Liver (tissue), 9 donors: ENCODE data around the gene PMFBP1. TPM values are rescaled to one million over a fixed set of nuclear protein-coding genes. Genes with fewer than 3 reads are reported as not detected.

ENCODE experiments used
- DNase-seq: peaks from one replicate; pipeline ENCODE4 v3.0.0-alpha.2; 2017; ENCODE audit warnings: low spot score
- H3K27ac ChIP-seq, 2 donors: one replicate each; pipeline ENCODE4 v1.7.0; 2013; ENCODE audit warnings: inconsistent platforms in 2 of 2, low read length in 2 of 2, control low read depth in 1 of 2, low read depth in 1 of 2, mild to moderate bottlenecking in 1 of 2
- H3K27me3 ChIP-seq, 4 donors: one replicate each; pipeline versions ENCODE4 v1.6.1 to v1.7.0; 2013; ENCODE audit warnings: low read length in 3 of 4, inconsistent platforms in 1 of 4, mild to moderate bottlenecking in 1 of 4, moderate library complexity in 1 of 4; ENCODE audit not compliant: control insufficient read depth in 4 of 4, insufficient read depth in 4 of 4
- H3K36me3 ChIP-seq, 4 donors: one replicate each; pipeline versions ENCODE4 v1.6.1 to v1.7.0; 2013; ENCODE audit warnings: low read length in 3 of 4, mild to moderate bottlenecking in 3 of 4, low read depth in 1 of 4, moderate library complexity in 1 of 4; ENCODE audit not compliant: control insufficient read depth in 4 of 4, insufficient read depth in 3 of 4
- H3K4me1 ChIP-seq, 4 donors: one replicate each; pipeline versions ENCODE4 v1.6.1 to v1.7.0; 2013; ENCODE audit warnings: low read length in 3 of 4, mild to moderate bottlenecking in 3 of 4, moderate library complexity in 1 of 4; ENCODE audit not compliant: control insufficient read depth in 4 of 4, insufficient read depth in 4 of 4
- H3K4me3 ChIP-seq, 3 donors: one replicate each; pipeline versions ENCODE4 v1.6.1 to v1.7.0; 2013; ENCODE audit warnings: low read length in 3 of 3, control low read depth in 1 of 3, low read depth in 1 of 3, mild to moderate bottlenecking in 1 of 3
- H3K9ac ChIP-seq, 2 donors: one replicate each; pipeline ENCODE4 v1.7.0; 2013; ENCODE audit warnings: low read length in 2 of 2, mild to moderate bottlenecking in 2 of 2, moderate library complexity in 2 of 2, control low read depth in 1 of 2, low read depth in 1 of 2
- H3K9me3 ChIP-seq, 4 donors: one replicate each; pipeline versions ENCODE4 v1.6.1 to v1.7.0; 2013; ENCODE audit warnings: low read length in 3 of 4; ENCODE audit not compliant: control insufficient read depth in 4 of 4
- EGR1 ChIP-seq, 2 donors: IDR thresholded peaks; 2 replicates each; pipeline ENCODE4 v1.6.1; 2016 to 2018; ENCODE audit warnings: antibody characterized with exemption in 2 of 2, low read depth in 2 of 2
- FOXA1 ChIP-seq: IDR thresholded peaks from 2 replicates; pipeline ENCODE4 v1.6.1; 2016; ENCODE audit warnings: antibody characterized with exemption
- FOXA2 ChIP-seq: IDR thresholded peaks from 2 replicates; pipeline ENCODE4 v1.6.1; 2016; ENCODE audit warnings: antibody characterized with exemption
- GABPA ChIP-seq, 2 donors: IDR thresholded peaks in 1 of 2; conservative IDR thresholded peaks in 1 of 2; 2 replicates each; pipeline ENCODE4 v1.6.1; 2016; ENCODE audit warnings: antibody characterized with exemption in 2 of 2, mild to moderate bottlenecking in 1 of 2, moderate library complexity in 1 of 2
- HNF4G ChIP-seq: IDR thresholded peaks from 2 replicates; pipeline ENCODE4 v1.6.1; 2016; ENCODE audit warnings: antibody characterized with exemption
- JUND ChIP-seq, 2 donors: IDR thresholded peaks; 2 replicates each; pipeline ENCODE4 v1.6.1; 2016; ENCODE audit warnings: antibody characterized with exemption in 2 of 2
- NR2F2 ChIP-seq: IDR thresholded peaks from 2 replicates; pipeline ENCODE4 v1.6.1; 2016; ENCODE audit warnings: antibody characterized with exemption
- RAD21 ChIP-seq, 2 donors: IDR thresholded peaks; 2 replicates each; pipeline ENCODE4 v1.6.1; 2016; ENCODE audit warnings: antibody characterized with exemption in 2 of 2, mild to moderate bottlenecking in 2 of 2
- RXRA ChIP-seq, 2 donors: IDR thresholded peaks; 2 replicates each; pipeline ENCODE4 v1.6.1; 2017 to 2018; ENCODE audit warnings: antibody characterized with exemption in 2 of 2, mild to moderate bottlenecking in 1 of 2
- SP1 ChIP-seq: IDR thresholded peaks from 2 replicates; pipeline ENCODE4 v1.6.1; 2018; ENCODE audit warnings: antibody characterized with exemption, mild to moderate bottlenecking
- TAF1 ChIP-seq: conservative IDR thresholded peaks from 2 replicates; pipeline ENCODE4 v1.6.1; 2016; ENCODE audit warnings: antibody characterized with exemption, mild to moderate bottlenecking
- YY1 ChIP-seq: IDR thresholded peaks from 2 replicates; pipeline ENCODE4 v1.6.1; 2016; ENCODE audit warnings: antibody characterized with exemption, mild to moderate bottlenecking
- WGBS: extraction: QIAGEN DNeasy Blood & Tissue Kit; methylation state at CpG from one replicate; pipeline ENCODE4 v1.1.7; 2013; 5-methylcytosine and 5-hydroxymethylcytosine counted together
- polyA plus RNA-seq, 2 donors: library from polyadenylated mRNA; stranded (reverse) in 1 of 2; unstranded in 1 of 2; fragments of 200-250 nt in 1 of 2; fragments of >200 nt in 1 of 2; fragmentation: Nextera tagmentation in 1 of 2; extraction: Ambion mirVana in 1 of 2; gene quantifications; one replicate each; pipeline versions ENCODE4 v1.2.1 to v1.2.3, GENCODE V29; 2013 to 2015
- total RNA-seq, 2 donors: library from RNA; depleted of rRNA; stranded (reverse); fragments of >200 nt; gene quantifications; one replicate each; pipeline ENCODE4 v1.2.3, GENCODE V29; 2014
- TF ChIP-seq, protein P1 (sequence below): IDR thresholded peaks from 2 replicates; pipeline ENCODE4 v1.6.1; 2016; ENCODE audit warnings: antibody characterized with exemption, mild to moderate bottlenecking
- TF ChIP-seq, protein P2 (sequence below): IDR thresholded peaks from 2 replicates; pipeline ENCODE4 v1.6.1; 2016; ENCODE audit warnings: antibody characterized with exemption
- TF ChIP-seq, protein P3 (sequence below): fragments of 150-350 bp; IDR thresholded peaks from 2 replicates; pipeline ENCODE4 v1.5.1; 2017; ENCODE audit warnings: improper control_type of control experiment, low read depth, low read length; ENCODE audit not compliant: missing input control
- TF ChIP-seq, protein P4 (sequence below): IDR thresholded peaks from 2 replicates; pipeline ENCODE4 v1.6.1; 2016; ENCODE audit warnings: antibody characterized with exemption
- donor health status: healthy.
- donor health status: healthy.
- donor health status: healthy.
- donor health status: healthy.
- donor health status: healthy.

The PMFBP1 gene
- total and polyA plus RNA-seq, 4 donors = 0.06 to 1.4 (median 0.29) TPM

DNA sequence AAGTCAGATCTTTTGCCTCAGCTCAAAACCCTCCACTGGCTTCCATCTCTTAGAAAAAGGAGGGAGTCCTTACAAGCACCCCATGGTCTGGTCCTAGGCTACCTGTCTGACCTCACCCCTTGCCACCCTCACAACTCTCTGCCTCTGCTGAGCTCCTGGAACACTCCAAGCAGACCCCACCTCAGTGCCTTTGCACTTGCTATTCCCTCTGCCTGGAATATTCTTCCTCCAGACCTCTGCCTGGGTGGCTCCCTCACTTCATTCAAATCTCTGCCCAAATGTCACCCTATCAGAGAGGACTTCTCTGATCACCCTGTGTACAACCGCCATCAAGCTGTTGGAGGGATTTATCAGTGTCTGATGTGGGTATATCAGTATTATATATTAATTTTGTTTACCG, 37.4 kb downstream of the PMFBP1 start:
- no peak overlapping the region for H3K4me3 ChIP-seq
- no peaks in the 10 kb centered on the region for H3K9me3 ChIP-seq
- H3K27me3 ChIP-seq = no peaks in the 10 kb centered on the region
- 96% methylated on average over 2 of the region's 2 CpGs for WGBS
- no peak for DNase-seq
- H3K4me1 ChIP-seq = peaks cover 4 to 10% (median 8%) of the 10 kb centered on the region in 4 donors
- no peaks in the 10 kb centered on the region for H3K36me3 ChIP-seq
- H3K27ac ChIP-seq = no peak overlapping the region
- TF ChIP-seq, protein P1, sequence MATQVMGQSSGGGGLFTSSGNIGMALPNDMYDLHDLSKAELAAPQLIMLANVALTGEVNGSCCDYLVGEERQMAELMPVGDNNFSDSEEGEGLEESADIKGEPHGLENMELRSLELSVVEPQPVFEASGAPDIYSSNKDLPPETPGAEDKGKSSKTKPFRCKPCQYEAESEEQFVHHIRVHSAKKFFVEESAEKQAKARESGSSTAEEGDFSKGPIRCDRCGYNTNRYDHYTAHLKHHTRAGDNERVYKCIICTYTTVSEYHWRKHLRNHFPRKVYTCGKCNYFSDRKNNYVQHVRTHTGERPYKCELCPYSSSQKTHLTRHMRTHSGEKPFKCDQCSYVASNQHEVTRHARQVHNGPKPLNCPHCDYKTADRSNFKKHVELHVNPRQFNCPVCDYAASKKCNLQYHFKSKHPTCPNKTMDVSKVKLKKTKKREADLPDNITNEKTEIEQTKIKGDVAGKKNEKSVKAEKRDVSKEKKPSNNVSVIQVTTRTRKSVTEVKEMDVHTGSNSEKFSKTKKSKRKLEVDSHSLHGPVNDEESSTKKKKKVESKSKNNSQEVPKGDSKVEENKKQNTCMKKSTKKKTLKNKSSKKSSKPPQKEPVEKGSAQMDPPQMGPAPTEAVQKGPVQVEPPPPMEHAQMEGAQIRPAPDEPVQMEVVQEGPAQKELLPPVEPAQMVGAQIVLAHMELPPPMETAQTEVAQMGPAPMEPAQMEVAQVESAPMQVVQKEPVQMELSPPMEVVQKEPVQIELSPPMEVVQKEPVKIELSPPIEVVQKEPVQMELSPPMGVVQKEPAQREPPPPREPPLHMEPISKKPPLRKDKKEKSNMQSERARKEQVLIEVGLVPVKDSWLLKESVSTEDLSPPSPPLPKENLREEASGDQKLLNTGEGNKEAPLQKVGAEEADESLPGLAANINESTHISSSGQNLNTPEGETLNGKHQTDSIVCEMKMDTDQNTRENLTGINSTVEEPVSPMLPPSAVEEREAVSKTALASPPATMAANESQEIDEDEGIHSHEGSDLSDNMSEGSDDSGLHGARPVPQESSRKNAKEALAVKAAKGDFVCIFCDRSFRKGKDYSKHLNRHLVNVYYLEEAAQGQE = no peak
- TF ChIP-seq YY1 (no peak), FOXA1 (no peak), FOXA2 (no peak), EGR1 (IDR thresholded peaks at IDR 0.05; ENCODE audit: low read depth in 2 of 2) (no peak), HNF4G (no peak), JUND (IDR thresholded peaks at IDR 0.05) (no peak)
- TF ChIP-seq, protein P2, sequence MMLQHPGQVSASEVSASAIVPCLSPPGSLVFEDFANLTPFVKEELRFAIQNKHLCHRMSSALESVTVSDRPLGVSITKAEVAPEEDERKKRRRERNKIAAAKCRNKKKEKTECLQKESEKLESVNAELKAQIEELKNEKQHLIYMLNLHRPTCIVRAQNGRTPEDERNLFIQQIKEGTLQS = no peak
- H3K9ac ChIP-seq = no peak overlapping the region

DNA sequence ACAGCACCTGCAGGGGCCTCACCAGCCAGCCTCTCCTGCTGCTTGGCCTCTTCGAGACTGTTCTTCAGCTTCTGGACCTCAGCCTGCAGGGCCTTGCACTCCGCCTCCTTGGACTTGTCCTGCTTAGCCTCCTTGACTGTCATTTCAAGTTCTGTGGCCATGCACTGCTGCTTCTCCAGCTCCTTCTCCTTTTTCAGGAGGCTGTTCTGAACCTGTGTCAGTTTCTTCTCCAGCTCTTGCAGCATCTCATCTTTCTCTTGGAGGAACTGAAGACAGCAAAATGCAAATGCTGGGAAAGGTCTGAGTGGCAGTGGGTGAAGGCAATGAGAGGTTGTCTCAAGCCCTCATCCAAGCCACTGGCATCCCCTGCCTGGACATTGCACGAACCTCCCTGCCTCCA, 39.2 kb downstream of the PMFBP1 start:
- no peak overlapping the region for H3K9ac ChIP-seq
- peaks cover 0 to 4% (median 4%) of the 10 kb centered on the region in 4 donors for H3K4me1 ChIP-seq
- TF ChIP-seq SP1 (no peak), RAD21 (IDR thresholded peaks at IDR 0.05) (no peak), EGR1 (IDR thresholded peaks at IDR 0.05; ENCODE audit: low read depth in 2 of 2) (no peak), TAF1 (no peak), FOXA1 (no peak), YY1 (no peak)
- TF ChIP-seq, protein P3, sequence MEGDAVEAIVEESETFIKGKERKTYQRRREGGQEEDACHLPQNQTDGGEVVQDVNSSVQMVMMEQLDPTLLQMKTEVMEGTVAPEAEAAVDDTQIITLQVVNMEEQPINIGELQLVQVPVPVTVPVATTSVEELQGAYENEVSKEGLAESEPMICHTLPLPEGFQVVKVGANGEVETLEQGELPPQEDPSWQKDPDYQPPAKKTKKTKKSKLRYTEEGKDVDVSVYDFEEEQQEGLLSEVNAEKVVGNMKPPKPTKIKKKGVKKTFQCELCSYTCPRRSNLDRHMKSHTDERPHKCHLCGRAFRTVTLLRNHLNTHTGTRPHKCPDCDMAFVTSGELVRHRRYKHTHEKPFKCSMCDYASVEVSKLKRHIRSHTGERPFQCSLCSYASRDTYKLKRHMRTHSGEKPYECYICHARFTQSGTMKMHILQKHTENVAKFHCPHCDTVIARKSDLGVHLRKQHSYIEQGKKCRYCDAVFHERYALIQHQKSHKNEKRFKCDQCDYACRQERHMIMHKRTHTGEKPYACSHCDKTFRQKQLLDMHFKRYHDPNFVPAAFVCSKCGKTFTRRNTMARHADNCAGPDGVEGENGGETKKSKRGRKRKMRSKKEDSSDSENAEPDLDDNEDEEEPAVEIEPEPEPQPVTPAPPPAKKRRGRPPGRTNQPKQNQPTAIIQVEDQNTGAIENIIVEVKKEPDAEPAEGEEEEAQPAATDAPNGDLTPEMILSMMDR = no peak
- no peaks in the 10 kb centered on the region for H3K36me3 ChIP-seq
- no peaks in the 10 kb centered on the region for H3K9me3 ChIP-seq
- no peak for DNase-seq
- 95% methylated on average over 3 of the region's 3 CpGs for WGBS
- H3K4me3 ChIP-seq = no peak overlapping the region
- H3K27me3 ChIP-seq = no peaks in the 10 kb centered on the region
- H3K27ac ChIP-seq = no peak overlapping the region

DNA sequence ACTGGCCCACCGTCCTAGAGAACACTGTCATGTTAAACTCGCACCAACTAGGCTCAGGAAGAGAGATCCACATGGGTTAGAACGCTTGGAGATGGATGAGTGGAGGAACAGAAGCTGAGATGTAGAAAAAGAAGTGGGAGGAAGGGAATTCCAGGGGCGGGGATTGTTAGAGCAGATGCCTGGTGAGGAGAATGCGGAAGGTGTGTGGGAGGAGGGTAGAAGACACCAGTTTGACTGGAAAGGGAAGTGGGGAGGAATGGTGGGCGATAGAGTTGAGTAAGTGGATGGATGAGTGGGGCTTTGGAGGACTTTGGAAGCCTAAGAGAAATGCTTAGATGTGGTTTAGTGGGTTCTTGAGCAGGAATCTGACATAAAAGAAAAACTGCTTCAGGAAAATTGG, 40.9 kb downstream of the PMFBP1 start:
- no peak for DNase-seq
- Histone ChIP-seq H3K9me3 (no peaks in the 10 kb centered on the region), H3K36me3 (no peaks in the 10 kb centered on the region), H3K4me3 (no peak overlapping the region), H3K27ac (no peak overlapping the region), H3K4me1 (no peaks in the 10 kb centered on the region), H3K27me3 (no peaks in the 10 kb centered on the region), H3K9ac (no peak overlapping the region)
- TF ChIP-seq JUND (IDR thresholded peaks at IDR 0.05) (no peak), TAF1 (no peak), RXRA (IDR thresholded peaks at IDR 0.05) (no peak), SP1 (no peak), EGR1 (IDR thresholded peaks at IDR 0.05; ENCODE audit: low read depth in 2 of 2) (no peak), GABPA (IDR thresholded peaks at IDR 0.05 in 1 of 2, conservative IDR thresholded peaks at IDR 0.05 in 1 of 2) (no peak), NR2F2 (no peak), YY1 (no peak), FOXA2 (no peak)
- TF ChIP-seq, protein P4, sequence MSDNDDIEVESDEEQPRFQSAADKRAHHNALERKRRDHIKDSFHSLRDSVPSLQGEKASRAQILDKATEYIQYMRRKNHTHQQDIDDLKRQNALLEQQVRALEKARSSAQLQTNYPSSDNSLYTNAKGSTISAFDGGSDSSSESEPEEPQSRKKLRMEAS = no peak
- TF ChIP-seq, protein P3 = no peak
- WGBS = 89% methylated on average over 6 of the region's 6 CpGs
